Nephron (organoid): ENCODE data around the gene FRMD1.
A peak's percentile ranks its signal among the peaks of the same experiment; 100 is the strongest.

ENCODE experiments used
- H3K27ac Mint-ChIP-seq, 3 experiments: 2 replicates each; pipeline ENCODE4 v1.8.0; 2020; ENCODE audit warnings: mixed read lengths in 3 of 3, mild to moderate bottlenecking in 2 of 3, moderate library complexity in 1 of 3
- H3K27me3 Mint-ChIP-seq: 2 replicates; pipeline ENCODE4 v1.8.0; 2021; ENCODE audit warnings: low read depth, mild to moderate bottlenecking, moderate library complexity, mixed read lengths
- H3K36me3 Mint-ChIP-seq: 2 replicates; pipeline ENCODE4 v1.8.0; 2020; ENCODE audit warnings: low read depth, mixed read lengths
- H3K4me1 Mint-ChIP-seq: 2 replicates; pipeline ENCODE4 v1.8.0; 2020; ENCODE audit warnings: mixed read lengths
- H3K4me3 Mint-ChIP-seq, 3 experiments: 2 replicates each; pipeline ENCODE4 v1.8.0; 2020; ENCODE audit warnings: mild to moderate bottlenecking in 3 of 3, mixed read lengths in 3 of 3, moderate library complexity in 2 of 3
- H3K9me3 Mint-ChIP-seq: 2 replicates; pipeline ENCODE4 v1.8.0; 2020; ENCODE audit warnings: mixed read lengths
- TF ChIP-seq, protein P1 (sequence below), 3 experiments: fragments of 200-600 bp; sonication (generic); IDR thresholded peaks; one replicate each; pipeline ENCODE4 v1.5.0; 2021; ENCODE audit warnings: antibody characterized with exemption in 3 of 3; ENCODE audit not compliant: unreplicated experiment in 3 of 3

The FRMD1 gene

GRCh38 chr6:168078943-168079405 is at the start of gene FRMD1:
Gene FRMD1 (minus strand): TSS chr6:168079212. CDS start chr6:168079094, 118 bp downstream.
- H3K9me3 Mint-ChIP-seq: no peaks in the 10 kb centered on the region
- TF ChIP-seq, protein P1, sequence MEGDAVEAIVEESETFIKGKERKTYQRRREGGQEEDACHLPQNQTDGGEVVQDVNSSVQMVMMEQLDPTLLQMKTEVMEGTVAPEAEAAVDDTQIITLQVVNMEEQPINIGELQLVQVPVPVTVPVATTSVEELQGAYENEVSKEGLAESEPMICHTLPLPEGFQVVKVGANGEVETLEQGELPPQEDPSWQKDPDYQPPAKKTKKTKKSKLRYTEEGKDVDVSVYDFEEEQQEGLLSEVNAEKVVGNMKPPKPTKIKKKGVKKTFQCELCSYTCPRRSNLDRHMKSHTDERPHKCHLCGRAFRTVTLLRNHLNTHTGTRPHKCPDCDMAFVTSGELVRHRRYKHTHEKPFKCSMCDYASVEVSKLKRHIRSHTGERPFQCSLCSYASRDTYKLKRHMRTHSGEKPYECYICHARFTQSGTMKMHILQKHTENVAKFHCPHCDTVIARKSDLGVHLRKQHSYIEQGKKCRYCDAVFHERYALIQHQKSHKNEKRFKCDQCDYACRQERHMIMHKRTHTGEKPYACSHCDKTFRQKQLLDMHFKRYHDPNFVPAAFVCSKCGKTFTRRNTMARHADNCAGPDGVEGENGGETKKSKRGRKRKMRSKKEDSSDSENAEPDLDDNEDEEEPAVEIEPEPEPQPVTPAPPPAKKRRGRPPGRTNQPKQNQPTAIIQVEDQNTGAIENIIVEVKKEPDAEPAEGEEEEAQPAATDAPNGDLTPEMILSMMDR (IDR thresholded peaks at IDR 0.05; ENCODE audit: unreplicated experiment in 3 of 3): no peak
- H3K27ac Mint-ChIP-seq: peak within 1 kb of the TSS; percentile 69 to 97 (median 93)
- H3K36me3 Mint-ChIP-seq: no peaks in the 10 kb centered on the region
- H3K4me3 Mint-ChIP-seq: peak within 1 kb of the TSS; percentile 64 to 78 (median 74)
- peaks cover 4% of the 10 kb centered on the region for H3K27me3 Mint-ChIP-seq
- H3K4me1 Mint-ChIP-seq: peaks cover 39% of the 10 kb centered on the region

- TF ChIP-seq, protein P1 (IDR thresholded peaks at IDR 0.05; ENCODE audit: unreplicated experiment in 3 of 3): no peak
- Mint-ChIP-seq H3K9me3 (no peaks in the 10 kb centered on the region), H3K27ac (no peak overlapping the region), H3K4me1 (peaks cover 27% of the 10 kb centered on the region), H3K27me3 (peaks cover 22% of the 10 kb centered on the region), H3K4me3 (no peak overlapping the region), H3K36me3 (no peaks in the 10 kb centered on the region)
These were observed 49.1 kb upstream of the FRMD1 start for GRCh38 chr6:168128006-168128630.

DNA sequence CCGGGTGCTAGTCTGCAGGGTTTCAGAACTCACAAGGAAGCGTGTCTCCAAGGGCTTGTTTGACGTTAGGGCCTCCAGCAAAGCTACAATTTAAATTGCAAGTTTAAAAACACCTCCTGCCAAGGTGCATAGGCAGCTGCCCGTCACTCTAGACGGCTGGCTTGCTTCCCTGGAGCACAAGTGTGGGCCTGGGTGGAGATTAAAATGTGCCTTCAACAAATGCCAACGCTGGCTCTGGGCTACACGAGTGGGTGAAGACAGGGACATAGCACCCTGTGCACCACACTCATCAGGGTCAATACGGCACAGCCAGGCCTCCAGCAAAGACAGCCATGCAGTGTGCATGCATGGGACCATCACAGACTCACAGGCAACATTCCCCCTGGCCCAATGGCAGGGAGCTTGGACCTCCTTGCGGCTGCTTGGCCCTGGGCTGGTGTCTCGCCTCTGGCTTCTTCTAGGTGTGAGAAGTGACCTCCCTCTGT is 48.4 kb upstream of the FRMD1 start:
- Mint-ChIP-seq H3K4me1 (peaks cover 20% of the 10 kb centered on the region), H3K36me3 (no peaks in the 10 kb centered on the region), H3K9me3 (no peaks in the 10 kb centered on the region), H3K27me3 (peaks cover 23% of the 10 kb centered on the region), H3K27ac (no peak overlapping the region), H3K4me3 (no peak overlapping the region)
- TF ChIP-seq, protein P1 (IDR thresholded peaks at IDR 0.05; ENCODE audit: unreplicated experiment in 3 of 3): no peak

GRCh38 chr6:168126566-168127383 is 47.8 kb upstream of the FRMD1 start:
- H3K27me3 Mint-ChIP-seq: peaks cover 24% of the 10 kb centered on the region
- H3K4me1 Mint-ChIP-seq: peaks cover 13% of the 10 kb centered on the region
- TF ChIP-seq, protein P1 (IDR thresholded peaks at IDR 0.05; ENCODE audit: unreplicated experiment in 3 of 3): no peak
- H3K36me3 Mint-ChIP-seq: no peaks in the 10 kb centered on the region
- H3K4me3 Mint-ChIP-seq: no peak overlapping the region
- no peak overlapping the region for H3K27ac Mint-ChIP-seq
- no peaks in the 10 kb centered on the region for H3K9me3 Mint-ChIP-seq

DNA sequence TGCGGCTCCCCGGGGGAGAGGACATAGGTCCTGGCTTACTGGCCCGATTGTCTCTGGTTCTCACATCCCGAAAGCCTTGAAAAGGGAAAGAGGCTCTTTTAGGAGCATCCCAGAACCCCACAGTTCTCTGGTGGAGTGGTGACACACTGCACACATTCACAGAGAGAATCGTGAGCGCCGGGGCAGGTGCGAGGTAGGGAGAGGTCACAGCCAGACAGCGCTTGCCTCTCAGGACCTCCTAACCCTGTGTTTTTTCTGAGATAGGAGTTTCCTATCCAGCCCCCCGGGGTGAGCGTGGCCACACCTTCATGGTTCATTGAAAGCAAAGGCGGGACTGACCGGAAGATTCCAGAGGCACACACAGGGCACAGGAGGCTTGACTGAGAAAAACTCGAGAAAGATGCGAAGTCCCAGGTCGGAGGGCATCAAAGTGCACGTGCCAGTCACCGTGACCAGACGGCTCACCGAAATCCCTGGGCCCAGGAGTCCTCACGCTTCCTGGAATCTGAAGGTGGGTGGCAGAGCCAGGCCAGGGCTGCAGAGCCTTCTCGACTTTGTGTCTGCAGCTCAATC is 46.5 kb upstream of the FRMD1 start:
- H3K4me1 Mint-ChIP-seq: peaks cover 5% of the 10 kb centered on the region
- no peaks in the 10 kb centered on the region for H3K9me3 Mint-ChIP-seq
- no peaks in the 10 kb centered on the region for H3K36me3 Mint-ChIP-seq
- TF ChIP-seq, protein P1 (IDR thresholded peaks at IDR 0.05; ENCODE audit: unreplicated experiment in 3 of 3): no peak
- H3K27me3 Mint-ChIP-seq: peaks cover 20% of the 10 kb centered on the region
- no peak overlapping the region for H3K27ac Mint-ChIP-seq
- no peak overlapping the region for H3K4me3 Mint-ChIP-seq
